Fibroblast of lung (primary cell): Measurements from ENCODE around the gene TEX2. TPM values are rescaled to one million over a fixed set of nuclear protein-coding genes. Genes with fewer than 3 reads are reported as not detected.
A peak's percentile ranks its signal among the peaks of the same experiment; 100 is the strongest.

ENCODE experiments used
- DNase-seq, 2 donors: peaks; one replicate each; pipeline versions ENCODE4 v3.0.0 to v3.0.0-alpha.2; 2010; ENCODE audit warnings: low read depth in 2 of 2
- H2AFZ ChIP-seq: 2 replicates; pipeline ENCODE4 v1.5.1; 2012; ENCODE audit warnings: low read length, control low read depth, inconsistent platforms
- H3K27ac ChIP-seq: 2 replicates; pipeline ENCODE4 v1.5.1; 2011; ENCODE audit warnings: low read length, control low read depth; ENCODE audit not compliant: insufficient read depth
- H3K27me3 ChIP-seq: 2 replicates; pipeline ENCODE4 v1.5.1; 2011; ENCODE audit warnings: mild to moderate bottlenecking, low read length; ENCODE audit not compliant: control insufficient read depth, insufficient read depth
- H3K36me3 ChIP-seq: 2 replicates; pipeline ENCODE4 v1.5.1; 2011; ENCODE audit warnings: low read length; ENCODE audit not compliant: control insufficient read depth, insufficient read depth
- H3K4me1 ChIP-seq: 2 replicates; pipeline ENCODE4 v1.5.1; 2011; ENCODE audit warnings: low read length; ENCODE audit not compliant: control insufficient read depth, insufficient read depth; ENCODE audit errors: extremely low read depth
- H3K4me2 ChIP-seq: 2 replicates; pipeline ENCODE4 v1.5.1; 2011; ENCODE audit warnings: low read length, control low read depth; ENCODE audit not compliant: insufficient read depth; ENCODE audit errors: extremely low read depth
- H3K4me3 ChIP-seq, 4 experiments: fragments of 200-600 bp in 1 of 4; sonication (generic) in 1 of 4; replicated peaks in 1 of 4; 2 replicates each; pipeline ENCODE4 v1.5.1; 2011 to 2016; ENCODE audit warnings: low read length in 4 of 4, low read depth in 3 of 4, mild to moderate bottlenecking in 3 of 4, control low read depth in 2 of 4, inconsistent platforms in 1 of 4, mixed read lengths in 1 of 4; ENCODE audit not compliant: insufficient read depth in 1 of 4; ENCODE audit errors: control extremely low read depth in 1 of 4
- H3K79me2 ChIP-seq: 2 replicates; pipeline ENCODE4 v1.5.1; 2012; ENCODE audit warnings: mild to moderate bottlenecking, low read length, inconsistent platforms; ENCODE audit not compliant: control insufficient read depth, insufficient read depth
- H3K9ac ChIP-seq: 2 replicates; pipeline ENCODE4 v1.5.1; 2011; ENCODE audit warnings: mild to moderate bottlenecking, low read length, control low read depth; ENCODE audit not compliant: insufficient read depth
- H3K9me3 ChIP-seq: 2 replicates; pipeline ENCODE4 v1.5.1; 2012; ENCODE audit warnings: low read depth, low read length; ENCODE audit not compliant: control insufficient read depth, insufficient read depth
- H4K20me1 ChIP-seq: 2 replicates; pipeline ENCODE4 v1.5.1; 2011; ENCODE audit warnings: low read length; ENCODE audit not compliant: control insufficient read depth, insufficient read depth; ENCODE audit errors: extremely low read depth
- CTCF ChIP-seq, 2 donors: IDR thresholded peaks in 1 of 2; conservative IDR thresholded peaks in 1 of 2; 1 replicate in 1 of 2; 2 replicates in 1 of 2; pipeline ENCODE4 v1.5.1; 2011 to 2012; ENCODE audit warnings: low read length in 2 of 2, control low read depth in 1 of 2, inconsistent platforms in 1 of 2, low read depth in 1 of 2, mild to moderate bottlenecking in 1 of 2
- EZH2 ChIP-seq: IDR thresholded peaks from 2 replicates; pipeline ENCODE4 v1.5.1; 2012; ENCODE audit warnings: low read length, control low read depth, mild to moderate bottlenecking; ENCODE audit errors: missing control alignments
- polyA plus RNA-seq, 2 donors: library from polyadenylated mRNA; depleted of rRNA in 1 of 2; stranded (reverse) in 1 of 2; unstranded in 1 of 2; fragments of >200 nt; gene quantifications; 2 replicates each; pipeline ENCODE4 v1.2.1, GENCODE V29; 2011 to 2012; ENCODE audit warnings: missing spikeins in 1 of 2
- total RNA-seq: library from RNA; depleted of rRNA; stranded (reverse); fragments of >200 nt; gene quantifications from 2 replicates; pipeline ENCODE4 v1.2.1, GENCODE V29; 2014

Gene TEX2
- total and polyA plus RNA-seq, 2 donors (not counting 1 experiment from before 2014, with no cell fraction given), result 18.6 to 33.4 TPM

- Histone ChIP-seq H3K4me2 (no peak overlapping the region), H3K79me2 (no peaks in the 10 kb centered on the region), H3K9me3 (no peaks in the 10 kb centered on the region), H4K20me1 (no peaks in the 10 kb centered on the region), H3K27me3 (no peaks in the 10 kb centered on the region), H3K36me3 (no peaks in the 10 kb centered on the region), H3K9ac (no peak overlapping the region), H3K4me1 (peaks cover 2% of the 10 kb centered on the region), H3K4me3 (no peak overlapping the region), H3K27ac (no peak overlapping the region), H2AFZ (no peak overlapping the region)
- TF ChIP-seq EZH2, result no peak
- no peak for TF ChIP-seq CTCF (conservative IDR thresholded peaks at IDR 0.05 in 1 of 2, IDR thresholded peaks at IDR 0.05 in 1 of 2; ENCODE audit: low read depth in 1 of 2, low read length in 2 of 2)
- DNase-seq, result no peak
These were observed 78.0 kb downstream of the TEX2 start for GRCh38 chr17:64185101-64185500.

GRCh38 chr17:64183815-64184214 lies 79.2 kb downstream of the TEX2 start:
- Histone ChIP-seq H3K4me1 (peaks cover 2% of the 10 kb centered on the region), H3K27me3 (no peaks in the 10 kb centered on the region), H3K9me3 (no peaks in the 10 kb centered on the region), H3K4me3 (no peak overlapping the region), H3K27ac (no peak overlapping the region), H2AFZ (no peak overlapping the region), H3K79me2 (no peaks in the 10 kb centered on the region), H3K36me3 (no peaks in the 10 kb centered on the region), H4K20me1 (no peaks in the 10 kb centered on the region), H3K9ac (no peak overlapping the region), H3K4me2 (no peak overlapping the region)
- DNase-seq, result peak; percentile 22 to 69
- TF ChIP-seq EZH2, result no peak
- TF ChIP-seq CTCF (conservative IDR thresholded peaks at IDR 0.05 in 1 of 2, IDR thresholded peaks at IDR 0.05 in 1 of 2; ENCODE audit: low read depth in 1 of 2, low read length in 2 of 2), result no peak

GRCh38 chr17:64182325-64183012 lies 80.6 kb downstream of the TEX2 start:
- no peak overlapping the region for H3K27ac ChIP-seq
- H3K9ac ChIP-seq, result no peak overlapping the region
- no peak overlapping the region for H3K4me2 ChIP-seq
- H3K4me1 ChIP-seq, result peaks cover 2% of the 10 kb centered on the region
- no peak for TF ChIP-seq EZH2
- TF ChIP-seq CTCF (conservative IDR thresholded peaks at IDR 0.05 in 1 of 2, IDR thresholded peaks at IDR 0.05 in 1 of 2; ENCODE audit: low read depth in 1 of 2, low read length in 2 of 2), result no peak
- no peaks in the 10 kb centered on the region for H4K20me1 ChIP-seq
- no peaks in the 10 kb centered on the region for H3K36me3 ChIP-seq
- H3K79me2 ChIP-seq, result no peaks in the 10 kb centered on the region
- H2AFZ ChIP-seq, result no peak overlapping the region
- DNase-seq, result no peak
- no peaks in the 10 kb centered on the region for H3K27me3 ChIP-seq
- H3K4me3 ChIP-seq, result no peak overlapping the region
- H3K9me3 ChIP-seq, result no peaks in the 10 kb centered on the region
